ENCODE data around the gene PCOLCE2. TPM values are rescaled to one million over a fixed set of nuclear protein-coding genes. Genes with fewer than 3 reads are reported as not detected.

The PCOLCE2 gene
- total RNA-seq, 1 donor from 2014 or later: 32.5 TPM

DNA sequence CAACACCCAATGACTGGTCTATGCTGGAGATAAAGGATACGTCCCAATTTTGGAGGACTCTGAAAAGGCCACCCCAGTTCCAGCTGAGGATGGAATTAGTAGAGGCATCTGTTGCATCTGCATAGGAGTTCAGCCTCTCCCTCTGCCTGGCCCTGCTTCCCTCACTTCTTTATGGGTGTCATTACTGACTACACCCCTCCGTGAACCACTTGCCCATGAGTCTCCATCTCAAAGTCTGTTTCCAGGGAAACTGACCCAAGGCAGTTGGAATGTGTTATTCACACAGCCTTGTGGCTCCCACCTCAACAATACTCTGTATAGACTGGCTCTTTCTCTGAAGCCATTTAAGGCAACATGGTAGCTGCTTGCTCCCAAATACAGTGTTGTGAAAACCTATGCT lies 21.4 kb upstream of the PCOLCE2 start:
- H3K9me3 Mint-ChIP-seq: no peaks in the 10 kb centered on the region
- H3K27ac Mint-ChIP-seq: peak overlapping the region; percentile 3
- Histone ChIP-seq H3K4me1 (no peaks in the 10 kb centered on the region), H2AFZ (replicated peaks) (no peak overlapping the region), H3F3A (ENCODE audit: low read depth) (no peaks in the 10 kb centered on the region), H3K9me3 (ENCODE audit: low read depth) (no peaks in the 10 kb centered on the region), H3K4me3 (no peak overlapping the region), H3K79me2 (ENCODE audit: low read depth) (no peaks in the 10 kb centered on the region), H3K27ac (no peak overlapping the region), H3K4me2 (no peak overlapping the region), H3K9ac (no peak overlapping the region), H3K27me3 (no peaks in the 10 kb centered on the region), H3K36me3 (no peaks in the 10 kb centered on the region), H4K20me1 (ENCODE audit: low read depth) (no peaks in the 10 kb centered on the region)
- peaks cover 9% of the 10 kb centered on the region for H3K4me1 Mint-ChIP-seq
- DNase-seq (ENCODE audit: low spot score): no peak
- peaks cover 5% of the 10 kb centered on the region for H3K27me3 Mint-ChIP-seq (ENCODE audit: insufficient read depth, low read depth)
- H3K4me3 Mint-ChIP-seq: no peak overlapping the region
- no peaks in the 10 kb centered on the region for H3K36me3 Mint-ChIP-seq
- TF ChIP-seq EZH2 (IDR thresholded peaks at IDR 0.05) (no peak), EZH2phosphoT487 (IDR thresholded peaks at IDR 0.05) (no peak)
- TF ChIP-seq, protein P1, sequence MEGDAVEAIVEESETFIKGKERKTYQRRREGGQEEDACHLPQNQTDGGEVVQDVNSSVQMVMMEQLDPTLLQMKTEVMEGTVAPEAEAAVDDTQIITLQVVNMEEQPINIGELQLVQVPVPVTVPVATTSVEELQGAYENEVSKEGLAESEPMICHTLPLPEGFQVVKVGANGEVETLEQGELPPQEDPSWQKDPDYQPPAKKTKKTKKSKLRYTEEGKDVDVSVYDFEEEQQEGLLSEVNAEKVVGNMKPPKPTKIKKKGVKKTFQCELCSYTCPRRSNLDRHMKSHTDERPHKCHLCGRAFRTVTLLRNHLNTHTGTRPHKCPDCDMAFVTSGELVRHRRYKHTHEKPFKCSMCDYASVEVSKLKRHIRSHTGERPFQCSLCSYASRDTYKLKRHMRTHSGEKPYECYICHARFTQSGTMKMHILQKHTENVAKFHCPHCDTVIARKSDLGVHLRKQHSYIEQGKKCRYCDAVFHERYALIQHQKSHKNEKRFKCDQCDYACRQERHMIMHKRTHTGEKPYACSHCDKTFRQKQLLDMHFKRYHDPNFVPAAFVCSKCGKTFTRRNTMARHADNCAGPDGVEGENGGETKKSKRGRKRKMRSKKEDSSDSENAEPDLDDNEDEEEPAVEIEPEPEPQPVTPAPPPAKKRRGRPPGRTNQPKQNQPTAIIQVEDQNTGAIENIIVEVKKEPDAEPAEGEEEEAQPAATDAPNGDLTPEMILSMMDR (IDR thresholded peaks at IDR 0.05): no peak

- peaks cover 9% of the 10 kb centered on the region for H3K4me1 Mint-ChIP-seq
- H3K27me3 Mint-ChIP-seq (ENCODE audit: insufficient read depth, low read depth): peaks cover 5% of the 10 kb centered on the region
These were observed 20.4 kb upstream of the PCOLCE2 start for GRCh38 chr3:142909282-142909681.

GRCh38 chr3:142907996-142908395 lies 19.1 kb upstream of the PCOLCE2 start:
- Mint-ChIP-seq H3K27me3 (ENCODE audit: insufficient read depth, low read depth) (peaks cover 5% of the 10 kb centered on the region), H3K9me3 (no peaks in the 10 kb centered on the region), H3K27ac (no peak overlapping the region), H3K4me3 (no peak overlapping the region), H3K36me3 (no peaks in the 10 kb centered on the region), H3K4me1 (peaks cover 9% of the 10 kb centered on the region)
- Histone ChIP-seq H3K9me3 (ENCODE audit: low read depth) (no peaks in the 10 kb centered on the region), H3K36me3 (no peaks in the 10 kb centered on the region), H4K20me1 (ENCODE audit: low read depth) (no peaks in the 10 kb centered on the region), H3K4me3 (no peak overlapping the region), H3K4me1 (peaks cover 1% of the 10 kb centered on the region), H3K9ac (no peak overlapping the region), H2AFZ (replicated peaks) (no peak overlapping the region), H3F3A (ENCODE audit: low read depth) (peaks cover under 1% of the 10 kb centered on the region), H3K27ac (no peak overlapping the region), H3K27me3 (no peaks in the 10 kb centered on the region), H3K4me2 (no peak overlapping the region), H3K79me2 (ENCODE audit: low read depth) (no peaks in the 10 kb centered on the region)
- DNase-seq (ENCODE audit: low spot score): no peak
- TF ChIP-seq EZH2 (IDR thresholded peaks at IDR 0.05) (no peak), EZH2phosphoT487 (IDR thresholded peaks at IDR 0.05) (no peak)
- TF ChIP-seq, protein P1 (IDR thresholded peaks at IDR 0.05): no peak

More at GRCh38 chr3:142909282-142909681, 20.4 kb upstream of the PCOLCE2 start:
- Histone ChIP-seq H4K20me1 (ENCODE audit: low read depth) (no peaks in the 10 kb centered on the region), H3K9ac (no peak overlapping the region), H3K4me3 (no peak overlapping the region), H3F3A (ENCODE audit: low read depth) (no peaks in the 10 kb centered on the region), H3K27me3 (no peaks in the 10 kb centered on the region), H2AFZ (replicated peaks) (no peak overlapping the region), H3K9me3 (ENCODE audit: low read depth) (no peaks in the 10 kb centered on the region), H3K36me3 (no peaks in the 10 kb centered on the region), H3K79me2 (ENCODE audit: low read depth) (no peaks in the 10 kb centered on the region), H3K27ac (no peak overlapping the region), H3K4me1 (no peaks in the 10 kb centered on the region), H3K4me2 (no peak overlapping the region)
- H3K9me3 Mint-ChIP-seq: no peaks in the 10 kb centered on the region
- DNase-seq (ENCODE audit: low spot score): no peak
- no peak overlapping the region for H3K4me3 Mint-ChIP-seq
- H3K36me3 Mint-ChIP-seq: no peaks in the 10 kb centered on the region
- H3K27ac Mint-ChIP-seq: no peak overlapping the region
- TF ChIP-seq EZH2phosphoT487 (IDR thresholded peaks at IDR 0.05): no peak
- TF ChIP-seq, protein P1 (IDR thresholded peaks at IDR 0.05): no peak
- no peak for TF ChIP-seq EZH2 (IDR thresholded peaks at IDR 0.05)
